Germinal center (tissue), 1 donor: ENCODE measurements around the gene CNFN.
A peak's percentile ranks its signal among the peaks of the same experiment; 100 is the strongest.

Experiments used
- DNase-seq: peaks from one replicate; pipeline ENCODE4 v3.0.0; 2012; ENCODE audit warnings: mixed read lengths, low spot score

CNFN gene

DNA sequence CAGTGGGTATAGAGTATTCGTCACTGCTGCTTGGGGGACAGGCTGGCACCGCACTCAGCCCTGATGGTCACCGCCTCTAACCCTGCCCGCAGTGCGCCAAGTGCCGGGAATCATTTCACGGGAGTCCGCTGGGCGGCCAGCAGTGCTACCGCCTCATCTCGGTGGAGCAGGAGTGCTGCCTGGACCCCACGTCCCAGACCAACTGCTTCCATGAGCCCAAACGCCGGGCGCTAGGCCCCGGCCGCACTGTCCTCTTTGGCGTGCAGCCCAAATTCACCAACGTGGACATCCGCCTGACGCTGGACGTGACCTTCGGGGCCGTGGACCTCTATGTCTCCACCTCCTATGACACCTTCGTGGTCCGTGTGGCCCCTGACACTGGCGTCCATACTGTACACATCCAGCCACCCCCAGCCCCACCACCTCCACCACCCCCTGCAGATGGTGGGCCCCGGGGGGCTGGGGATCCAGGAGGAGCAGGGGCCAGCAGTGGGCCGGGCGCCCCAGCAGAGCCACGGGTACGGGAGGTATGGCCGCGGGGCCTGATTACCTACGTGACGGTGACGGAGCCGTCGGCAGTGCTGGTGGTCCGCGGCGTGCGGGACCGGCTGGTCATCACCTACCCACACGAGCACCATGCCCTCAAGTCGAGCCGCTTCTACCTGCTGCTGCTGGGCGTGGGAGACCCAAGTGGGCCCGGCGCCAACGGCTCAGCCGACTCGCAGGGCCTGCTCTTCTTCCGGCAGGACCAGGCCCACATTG lies 14.5 kb downstream of the CNFN start:
- DNase-seq = no peak

DNA sequence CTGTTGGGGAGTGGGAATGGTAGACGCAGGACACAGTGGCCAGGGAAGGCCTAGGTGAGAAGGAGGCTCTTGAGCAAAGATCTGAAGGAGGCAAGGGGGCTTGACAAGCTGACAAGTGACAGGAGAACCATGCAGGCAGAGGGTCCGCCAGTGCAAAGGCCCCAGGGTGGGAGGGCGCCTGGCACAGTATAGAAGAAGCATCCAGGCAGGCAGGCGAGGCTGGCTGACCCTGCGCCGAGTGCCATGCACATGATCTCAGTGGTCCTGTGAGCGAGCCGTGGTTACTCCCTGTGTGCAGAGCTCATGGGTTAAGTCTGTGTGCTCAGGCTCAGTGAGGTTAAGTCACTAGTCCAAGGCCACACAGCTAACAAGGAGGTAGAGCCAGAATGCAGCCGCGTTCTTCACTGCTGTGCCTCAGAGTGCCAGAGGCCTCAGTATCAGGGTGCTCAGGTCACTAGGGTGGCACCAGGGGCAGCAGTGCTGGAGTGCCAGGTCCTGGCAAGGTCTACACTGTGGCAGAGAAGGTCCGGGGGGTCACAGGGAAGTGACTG lies 15.2 kb downstream of the CNFN start:
- DNase-seq = no peak

DNA sequence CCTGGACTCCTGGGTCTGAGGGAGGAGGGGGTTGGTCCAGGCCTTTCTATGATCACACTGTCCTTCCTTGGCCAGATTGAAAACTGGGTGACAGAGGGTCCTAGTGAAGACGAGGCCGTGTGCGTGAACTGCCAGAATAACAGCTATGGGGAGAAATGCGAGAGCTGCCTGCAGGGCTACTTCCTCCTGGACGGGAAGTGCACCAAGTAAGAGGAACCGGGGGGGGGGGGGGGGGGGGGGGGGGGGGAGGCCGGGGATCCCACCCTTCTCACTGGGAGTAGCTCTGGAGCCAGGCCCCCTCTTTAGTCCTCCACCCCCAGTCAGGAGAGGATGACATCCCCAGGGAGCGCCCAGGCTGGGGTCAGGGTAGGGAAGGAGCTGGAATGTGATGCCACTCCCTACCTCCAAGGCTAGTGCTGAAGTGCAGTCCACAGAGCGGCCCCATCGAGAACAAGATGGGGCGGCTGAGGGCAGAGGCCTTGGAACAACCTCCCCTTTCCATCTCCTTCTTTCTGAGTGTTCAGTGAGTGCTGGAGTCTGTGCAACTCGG lies 19.4 kb downstream of the CNFN start:
- no peak for DNase-seq

DNA sequence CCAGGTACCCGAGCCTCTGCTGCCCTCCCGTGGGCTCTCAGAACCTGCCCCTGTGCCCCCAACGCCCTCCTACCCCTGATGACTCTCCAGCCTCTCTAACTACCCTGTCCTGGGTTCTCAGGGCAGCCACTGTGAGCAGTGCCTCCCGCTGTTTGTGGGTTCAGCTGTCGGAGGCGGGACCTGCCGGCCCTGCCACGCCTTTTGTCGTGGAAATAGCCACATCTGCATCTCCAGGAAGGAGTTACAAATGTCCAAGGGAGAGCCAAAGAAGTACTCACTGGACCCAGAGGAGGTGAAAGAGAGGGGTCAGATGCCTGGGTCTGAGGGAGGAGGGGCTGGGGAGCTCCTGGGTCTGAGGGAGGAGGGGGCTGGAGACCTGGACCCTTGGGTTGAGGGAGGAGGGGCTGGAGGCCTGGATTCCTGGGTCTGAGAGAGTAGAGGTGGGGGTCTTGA lies 20.0 kb downstream of the CNFN start:
- DNase-seq = no peak

DNA sequence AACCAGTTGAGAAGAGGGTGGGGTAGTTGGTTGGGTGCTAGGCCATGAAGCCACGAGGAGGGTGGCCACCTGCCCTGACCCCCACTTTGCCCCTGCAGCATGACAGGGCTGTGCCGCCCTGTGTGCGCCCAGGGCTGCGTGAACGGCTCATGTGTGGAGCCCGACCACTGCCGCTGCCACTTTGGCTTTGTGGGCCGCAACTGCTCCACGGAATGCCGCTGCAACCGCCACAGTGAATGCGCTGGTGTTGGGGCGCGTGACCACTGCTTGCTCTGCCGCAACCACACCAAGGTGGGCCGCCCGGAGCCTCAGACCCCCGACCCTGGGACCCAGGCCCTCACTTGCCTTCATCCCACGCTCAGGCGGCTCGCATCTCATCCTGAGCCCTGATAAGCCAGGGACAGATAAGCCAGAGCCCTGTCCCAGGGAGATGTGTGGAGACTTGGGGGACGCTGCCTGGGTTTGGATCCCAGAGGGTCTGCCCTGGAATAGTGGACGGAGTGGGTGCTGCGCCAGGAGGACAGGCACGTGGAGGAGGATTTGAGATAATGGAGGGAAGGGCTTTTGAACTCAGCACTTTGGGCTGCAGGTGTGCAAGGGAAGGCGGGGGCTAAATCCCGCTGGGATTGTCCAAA lies 20.5 kb downstream of the CNFN start:
- no peak for DNase-seq

DNA sequence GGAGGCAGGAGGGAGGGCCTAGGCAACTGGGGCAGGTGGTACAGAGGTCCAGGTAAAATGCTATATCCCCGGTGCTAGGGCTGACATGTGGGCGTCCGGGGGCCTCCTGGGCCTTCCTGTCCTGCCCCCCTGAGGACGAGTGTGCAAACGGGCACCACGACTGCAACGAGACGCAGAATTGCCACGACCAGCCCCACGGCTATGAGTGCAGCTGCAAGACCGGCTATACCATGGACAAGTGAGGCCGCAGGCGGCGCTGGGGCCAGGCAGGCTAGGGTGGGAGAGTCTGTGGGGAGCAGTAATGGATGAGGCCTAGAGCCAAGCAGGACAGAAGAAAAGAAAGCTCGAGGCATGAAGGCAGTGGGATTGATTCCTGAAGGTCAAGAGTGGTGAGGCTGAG lies 21.3 kb downstream of the CNFN start:
- no peak for DNase-seq

DNA sequence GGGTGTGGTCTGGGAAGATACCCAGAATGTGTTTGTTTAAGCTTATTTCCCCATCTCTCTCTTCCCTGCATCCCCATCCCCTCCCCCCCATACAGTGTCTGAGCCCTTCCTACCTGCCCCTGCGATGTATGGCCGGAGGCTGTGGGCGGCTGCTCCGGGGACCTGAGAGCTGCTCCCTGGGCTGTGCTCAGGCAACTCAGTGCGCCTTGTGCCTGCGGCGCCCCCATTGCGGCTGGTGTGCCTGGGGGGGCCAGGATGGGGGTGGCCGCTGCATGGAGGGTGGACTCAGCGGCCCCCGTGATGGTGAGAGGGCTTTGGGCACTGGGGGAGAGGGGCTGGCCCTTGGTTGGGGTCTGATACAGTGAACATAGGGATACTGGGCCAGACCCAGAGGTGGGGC lies 21.7 kb downstream of the CNFN start:
- DNase-seq = no peak

DNA sequence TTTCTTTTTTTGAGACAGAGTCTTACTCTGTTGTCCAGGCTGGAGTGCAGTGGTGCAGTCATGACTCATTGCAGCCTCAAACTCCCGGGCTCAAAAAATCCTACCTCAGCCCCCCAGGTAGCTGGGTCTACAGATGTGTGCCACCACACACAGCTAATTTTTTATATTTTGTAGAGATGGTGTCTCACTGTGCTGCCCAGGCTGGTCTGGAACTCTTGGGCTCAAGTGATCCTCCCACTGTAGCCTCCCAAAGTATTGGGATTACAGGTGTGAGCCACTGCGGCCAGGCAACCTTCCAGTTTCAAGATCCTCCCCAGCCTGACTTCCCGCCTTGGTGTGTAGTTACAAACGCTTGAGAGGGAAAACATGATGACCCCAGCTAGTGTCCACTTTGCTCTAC lies 22.2 kb downstream of the CNFN start:
- no peak for DNase-seq

DNA sequence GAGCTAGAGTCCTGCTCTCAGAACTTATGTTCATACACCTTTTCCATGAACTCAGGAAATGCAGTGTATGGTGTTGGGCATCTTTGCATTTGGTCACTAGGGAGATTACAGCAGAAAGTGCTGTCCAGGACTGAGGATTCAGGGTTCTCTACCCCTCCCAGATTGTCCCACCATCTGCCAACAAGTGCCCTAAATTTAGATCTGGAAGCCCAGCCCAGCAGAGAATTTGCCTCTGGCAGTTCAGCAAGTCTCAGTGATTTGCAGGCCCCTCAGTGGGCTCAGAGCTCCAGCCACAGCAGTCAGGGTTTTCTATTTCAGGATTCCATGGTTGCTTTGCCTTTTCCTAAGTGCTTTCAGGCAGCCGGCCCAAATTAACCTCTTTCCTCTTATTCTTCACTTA lies 23.4 kb downstream of the CNFN start:
- no peak for DNase-seq

DNA sequence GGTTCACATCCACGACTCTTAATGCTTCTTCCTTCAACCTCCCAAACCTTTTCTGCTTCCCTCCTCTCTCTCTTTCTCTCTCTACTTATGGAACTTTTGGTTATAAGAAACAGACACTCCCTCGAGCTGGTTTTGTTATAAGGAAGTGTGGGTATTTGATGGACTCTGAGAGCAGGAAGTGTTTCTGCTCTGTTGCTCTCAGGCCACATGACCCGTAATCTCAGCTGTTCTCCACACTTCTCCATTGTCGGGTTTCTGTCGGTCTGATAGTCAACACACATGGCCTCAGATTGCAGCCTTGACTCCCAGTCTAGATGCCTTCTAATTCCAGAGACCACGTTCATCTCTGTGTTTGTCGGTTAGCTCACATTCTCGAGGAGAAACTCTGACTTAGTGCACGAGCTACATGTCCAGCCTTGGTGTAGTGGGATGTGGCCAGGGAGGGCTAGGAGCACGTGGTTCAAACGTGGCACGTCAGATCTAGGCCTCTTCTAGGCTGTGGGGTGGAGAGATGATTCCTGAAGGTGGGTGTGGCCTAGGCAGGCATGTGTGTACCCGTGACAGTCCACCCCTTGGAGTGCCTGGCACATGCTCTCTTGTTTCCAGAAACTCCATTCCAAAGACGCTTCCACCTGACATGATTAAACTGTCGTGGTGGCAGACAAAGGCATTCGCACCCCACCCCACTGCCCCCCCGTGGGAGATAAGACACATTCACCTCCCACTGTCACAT lies 26.3 kb downstream of the CNFN start:
- peak; percentile 66 for DNase-seq

DNA sequence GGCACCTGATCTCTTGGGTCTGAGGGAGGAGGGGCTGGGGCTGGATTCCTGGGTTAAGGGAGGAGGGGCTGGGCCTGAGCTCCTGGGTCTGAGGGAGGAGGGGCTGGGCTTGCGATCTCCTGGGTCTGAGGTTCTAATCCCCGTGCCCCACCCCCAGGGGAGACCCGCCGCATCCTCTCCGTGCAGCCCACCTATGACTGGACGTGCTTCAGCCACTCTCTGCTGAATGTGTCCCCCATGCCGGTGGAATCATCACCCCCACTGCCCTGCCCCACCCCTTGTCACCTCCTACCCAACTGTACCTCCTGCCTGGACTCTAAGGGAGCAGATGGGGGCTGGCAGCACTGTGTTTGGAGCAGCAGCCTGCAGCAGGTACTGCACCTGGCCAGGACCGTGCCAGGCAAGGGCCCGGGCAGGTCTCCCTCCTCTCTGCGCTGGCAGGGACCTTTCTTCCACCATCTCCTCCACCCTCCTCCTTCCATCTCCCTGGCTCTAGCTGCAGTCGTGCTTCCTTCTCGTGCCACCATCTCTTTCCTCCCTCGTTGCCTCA lies 27.1 kb downstream of the CNFN start:
- DNase-seq = no peak

DNA sequence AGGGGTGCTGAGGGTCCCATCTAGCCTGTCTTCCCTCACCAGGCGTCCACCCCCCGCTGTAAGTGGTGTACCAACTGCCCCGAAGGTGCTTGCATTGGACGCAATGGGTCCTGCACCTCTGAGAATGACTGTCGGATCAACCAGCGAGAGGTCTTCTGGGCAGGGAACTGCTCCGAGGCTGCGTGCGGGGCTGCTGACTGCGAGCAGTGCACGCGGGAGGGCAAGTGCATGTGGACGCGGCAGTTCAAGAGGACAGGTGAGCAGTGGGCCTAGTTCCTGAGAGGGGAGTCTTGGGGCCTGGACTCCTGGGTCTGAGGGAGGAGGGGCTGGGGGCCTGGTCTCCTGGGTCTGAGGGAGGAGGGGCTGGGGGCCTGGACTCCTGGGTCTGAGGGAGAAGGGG lies 27.8 kb downstream of the CNFN start:
- DNase-seq = no peak

DNA sequence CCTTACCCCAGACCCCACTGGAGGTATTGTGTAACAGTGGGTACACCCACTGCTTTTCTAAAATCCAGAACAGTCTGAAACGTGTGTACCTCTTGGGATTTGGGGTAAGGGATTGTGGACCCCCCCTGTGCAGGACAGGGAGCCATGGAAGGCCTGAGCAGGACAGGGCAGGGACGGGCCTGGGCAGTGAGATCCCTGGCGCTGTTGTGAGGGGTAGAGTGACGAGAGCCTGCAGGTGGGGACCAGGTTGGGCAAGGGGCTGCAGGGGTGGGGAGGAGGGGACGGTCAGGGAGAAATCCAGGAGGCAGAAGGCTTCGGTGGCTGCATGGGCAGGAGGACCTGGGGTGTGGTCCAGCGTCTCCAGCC lies 28.6 kb downstream of the CNFN start:
- DNase-seq = no peak

DNA sequence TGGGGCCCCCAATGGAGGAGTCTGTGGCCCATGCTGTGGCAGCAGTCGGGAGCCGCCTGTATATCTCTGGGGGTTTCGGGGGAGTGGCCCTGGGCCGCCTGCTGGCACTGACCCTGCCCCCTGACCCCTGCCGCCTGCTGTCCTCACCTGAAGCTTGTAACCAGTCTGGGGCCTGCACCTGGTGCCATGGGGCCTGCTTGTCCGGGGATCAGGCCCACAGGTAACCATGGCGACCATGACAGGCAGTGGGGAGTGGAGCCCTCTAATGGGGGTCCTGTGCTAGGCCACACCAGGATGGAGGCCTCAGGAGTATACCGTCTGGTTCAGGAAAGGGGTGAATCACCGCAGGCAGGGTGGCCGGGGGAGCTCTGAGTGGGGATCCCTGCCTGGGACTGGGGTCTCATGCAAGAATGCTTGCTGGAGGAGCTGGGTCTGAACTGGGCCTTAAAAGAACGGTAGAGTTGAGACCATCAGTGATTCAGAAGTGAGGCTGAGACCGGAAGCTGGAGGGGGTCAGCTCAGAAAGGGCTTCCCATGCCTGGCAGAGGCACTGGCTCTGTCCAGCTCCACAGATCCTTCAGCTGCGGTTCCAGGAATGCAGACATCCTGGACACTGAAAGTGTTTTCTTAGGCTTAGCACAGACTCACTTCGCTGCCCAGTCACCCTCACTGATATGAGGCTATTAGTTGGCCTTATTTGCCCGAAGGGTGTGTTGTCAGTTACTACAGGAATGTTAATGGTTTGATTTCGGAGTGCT lies 29.1 kb downstream of the CNFN start:
- DNase-seq = no peak

DNA sequence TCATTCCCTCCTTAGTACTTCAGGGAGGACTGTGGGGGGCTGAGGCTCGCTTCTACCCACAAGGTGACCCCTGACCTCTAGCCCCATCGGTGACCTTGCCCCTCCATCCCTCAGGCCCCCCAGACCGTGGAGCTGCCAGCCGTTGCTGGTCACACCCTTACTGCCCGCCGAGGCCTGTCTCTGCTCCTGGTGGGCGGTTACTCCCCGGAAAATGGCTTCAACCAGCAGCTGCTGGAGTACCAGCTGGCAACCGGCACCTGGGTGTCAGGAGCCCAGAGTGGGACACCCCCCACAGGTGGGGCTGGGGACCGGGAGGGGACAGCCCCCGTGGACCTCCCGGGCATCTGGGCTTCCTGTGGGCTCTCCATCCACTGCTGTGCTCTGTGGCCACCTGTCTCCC lies 32.8 kb downstream of the CNFN start:
- no peak for DNase-seq

DNA sequence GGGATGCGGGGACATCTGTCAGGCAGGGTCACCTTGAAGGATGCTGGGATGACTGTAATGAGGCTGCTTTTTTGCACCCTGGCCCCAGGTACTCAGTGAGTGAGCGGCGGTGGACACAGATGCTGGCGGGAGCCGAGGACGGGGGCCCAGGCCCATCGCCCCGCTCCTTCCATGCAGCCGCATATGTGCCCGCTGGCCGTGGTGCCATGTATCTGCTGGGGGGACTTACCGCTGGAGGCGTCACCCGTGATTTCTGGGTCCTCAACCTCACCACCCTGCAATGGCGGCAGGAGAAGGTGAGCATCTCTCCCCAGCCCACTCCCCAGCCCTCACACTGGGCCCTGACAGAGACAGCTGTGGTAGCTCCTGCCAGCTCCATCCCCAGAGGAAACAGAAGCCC lies 33.4 kb downstream of the CNFN start:
- no peak for DNase-seq

DNA sequence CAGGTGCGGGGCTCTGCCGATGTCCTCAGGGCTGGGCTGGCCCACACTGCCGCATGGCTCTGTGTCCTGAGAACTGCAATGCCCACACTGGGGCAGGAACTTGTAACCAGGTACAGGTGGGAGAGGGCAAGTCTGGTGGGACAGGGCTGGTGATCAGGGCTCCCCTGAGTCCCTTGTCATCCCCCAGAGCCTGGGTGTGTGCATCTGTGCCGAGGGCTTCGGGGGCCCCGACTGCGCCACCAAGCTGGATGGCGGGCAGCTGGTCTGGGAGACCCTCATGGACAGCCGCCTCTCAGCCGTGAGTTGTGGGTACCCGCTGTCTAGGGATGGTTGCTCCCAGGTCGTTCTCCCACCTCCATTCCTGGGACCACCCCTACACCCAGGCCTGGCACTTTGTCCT lies 34.2 kb downstream of the CNFN start:
- DNase-seq = no peak

DNA sequence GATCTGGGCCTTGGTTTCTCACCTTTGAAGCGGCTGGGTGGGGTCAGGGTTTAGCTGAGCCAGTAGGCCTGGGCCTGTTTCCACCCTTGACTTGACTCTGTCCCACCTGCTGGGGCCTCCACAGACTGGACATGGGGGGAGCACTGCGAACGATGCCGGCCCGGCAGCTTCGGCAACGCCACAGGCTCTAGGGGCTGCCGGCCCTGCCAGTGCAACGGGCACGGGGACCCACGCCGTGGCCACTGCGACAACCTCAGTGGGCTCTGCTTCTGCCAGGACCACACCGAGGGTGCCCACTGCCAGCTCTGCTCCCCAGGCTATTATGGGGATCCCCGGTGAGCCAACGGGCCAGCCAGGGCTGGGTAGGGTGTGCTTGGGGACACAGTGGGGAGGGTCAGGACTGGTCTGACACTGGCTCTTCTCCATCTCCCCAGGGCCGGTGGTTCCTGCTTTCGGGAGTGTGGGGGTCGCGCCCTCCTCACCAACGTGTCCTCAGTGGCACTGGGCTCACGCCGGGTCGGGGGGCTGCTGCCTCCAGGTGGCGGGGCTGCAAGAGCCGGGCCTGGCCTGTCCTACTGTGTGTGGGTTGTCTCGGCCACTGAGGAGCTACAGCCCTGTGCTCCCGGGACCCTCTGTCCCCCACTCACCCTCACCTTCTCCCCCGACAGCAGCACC lies 36.6 kb downstream of the CNFN start:
- no peak for DNase-seq

DNA sequence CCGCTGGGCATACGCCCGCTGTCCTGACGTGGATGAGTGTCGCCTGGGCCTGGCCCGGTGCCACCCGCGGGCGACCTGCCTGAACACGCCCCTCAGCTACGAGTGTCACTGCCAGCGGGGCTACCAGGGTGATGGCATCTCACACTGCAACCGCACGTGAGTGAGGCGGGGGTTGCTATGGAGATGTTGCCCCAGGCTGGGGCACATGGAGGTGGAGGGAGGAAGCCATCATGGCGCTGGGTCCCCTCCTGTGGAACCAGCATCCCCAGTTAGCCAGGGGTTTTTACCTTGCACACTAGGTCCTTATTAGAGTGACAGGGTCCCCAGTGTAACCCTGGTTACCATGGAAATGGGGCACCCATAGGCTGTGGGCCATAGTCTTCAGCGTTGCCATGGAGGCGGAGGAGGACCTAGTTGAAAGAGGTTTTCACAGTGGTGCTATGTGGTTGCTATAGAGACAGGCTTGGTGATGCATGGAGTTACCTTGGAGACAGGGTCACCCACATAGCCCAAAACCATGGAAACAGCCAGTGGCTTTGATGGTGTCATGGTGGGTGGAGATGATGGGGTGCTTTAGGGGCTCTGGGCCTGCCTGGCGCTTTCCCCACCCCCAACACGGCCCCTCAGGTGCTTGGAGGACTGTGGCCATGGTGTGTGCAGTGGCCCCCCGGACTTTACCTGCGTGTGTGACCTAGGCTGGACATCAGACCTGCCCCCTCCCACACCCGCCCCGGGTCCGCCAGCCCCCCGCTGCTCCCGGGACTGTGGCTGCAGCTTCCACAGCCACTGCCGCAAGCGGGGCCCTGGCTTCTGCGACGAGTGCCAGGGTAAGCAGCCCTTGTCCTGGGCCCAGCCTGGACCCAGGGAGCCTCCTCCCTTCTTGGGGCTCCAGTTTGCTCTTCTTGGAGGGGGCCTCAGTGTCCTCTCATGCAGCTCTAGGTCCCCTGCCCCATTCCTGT lies 37.5 kb downstream of the CNFN start:
- DNase-seq = no peak
